HCT116 (cell line): ENCODE measurements around the gene TNNC1.

ENCODE experiments used
- POLR2A ChIP-seq: IDR thresholded peaks from 2 replicates; pipeline ENCODE4 v1.7.0; 2011; ENCODE audit warnings: borderline replicate concordance; ENCODE audit not compliant: insufficient read depth, insufficient read length; ENCODE audit errors: extremely low read depth
- TCF7L2 ChIP-seq: IDR thresholded peaks from 2 replicates; pipeline ENCODE4 v1.7.0; 2011; ENCODE audit warnings: borderline replicate concordance, inconsistent platforms; ENCODE audit not compliant: insufficient read depth, insufficient read length; ENCODE audit errors: extremely low read depth
- TF ChIP-seq, protein P1 (sequence below), 3 experiments: fragments of 200-600 bp in 1 of 3; sonication (generic) in 1 of 3; IDR thresholded peaks in 2 of 3; conservative IDR thresholded peaks in 1 of 3; 2 replicates each; pipeline ENCODE4 v1.5.1; 2012 to 2017; ENCODE audit warnings: low read depth in 2 of 3, low read length in 2 of 3, antibody characterized with exemption in 1 of 3, borderline replicate concordance in 1 of 3, control low read depth in 1 of 3, mild to moderate bottlenecking in 1 of 3, mixed read lengths in 1 of 3, mixed run types in 1 of 3, moderate library complexity in 1 of 3; ENCODE audit not compliant: insufficient read depth in 1 of 3

- no peak for TF ChIP-seq POLR2A
- no peak for TF ChIP-seq TCF7L2
- TF ChIP-seq, protein P1, sequence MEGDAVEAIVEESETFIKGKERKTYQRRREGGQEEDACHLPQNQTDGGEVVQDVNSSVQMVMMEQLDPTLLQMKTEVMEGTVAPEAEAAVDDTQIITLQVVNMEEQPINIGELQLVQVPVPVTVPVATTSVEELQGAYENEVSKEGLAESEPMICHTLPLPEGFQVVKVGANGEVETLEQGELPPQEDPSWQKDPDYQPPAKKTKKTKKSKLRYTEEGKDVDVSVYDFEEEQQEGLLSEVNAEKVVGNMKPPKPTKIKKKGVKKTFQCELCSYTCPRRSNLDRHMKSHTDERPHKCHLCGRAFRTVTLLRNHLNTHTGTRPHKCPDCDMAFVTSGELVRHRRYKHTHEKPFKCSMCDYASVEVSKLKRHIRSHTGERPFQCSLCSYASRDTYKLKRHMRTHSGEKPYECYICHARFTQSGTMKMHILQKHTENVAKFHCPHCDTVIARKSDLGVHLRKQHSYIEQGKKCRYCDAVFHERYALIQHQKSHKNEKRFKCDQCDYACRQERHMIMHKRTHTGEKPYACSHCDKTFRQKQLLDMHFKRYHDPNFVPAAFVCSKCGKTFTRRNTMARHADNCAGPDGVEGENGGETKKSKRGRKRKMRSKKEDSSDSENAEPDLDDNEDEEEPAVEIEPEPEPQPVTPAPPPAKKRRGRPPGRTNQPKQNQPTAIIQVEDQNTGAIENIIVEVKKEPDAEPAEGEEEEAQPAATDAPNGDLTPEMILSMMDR (IDR thresholded peaks at IDR 0.05 in 2 of 3, conservative IDR thresholded peaks at IDR 0.05 in 1 of 3; ENCODE audit: borderline replicate concordance in 1 of 3, insufficient read depth in 1 of 3, low read depth in 2 of 3, low read length in 2 of 3): peak; percentile 83 to 93 (median 88)
Observed at GRCh38 chr3:52428151-52429005, 25.5 kb downstream of the TNNC1 start.
